GM12878 (cell line): ENCODE measurements around the gene KIFBP. TPM values are rescaled to one million over a fixed set of nuclear protein-coding genes. Genes with fewer than 3 reads are reported as not detected.

Experiments used
- ATAC-seq: fragments of 200-7000 bp; cut with Tn5 transposase; 3 replicates; pipeline ENCODE4 v1.9.1; 2020; ENCODE audit warnings: mild to moderate bottlenecking, moderate library complexity
- BruUV-seq: library from RNA; stranded (reverse); fragments of 400-500 nt; replicated peaks from 2 replicates; lab custom pipeline; 2021; lab: Mats Ljungman, UMichigan
- CTCF ChIA-PET: fragments of 300-600 bp; sonication (Branson Sonifier 250); formaldehyde crosslinking; extraction: SDS; loops from one replicate; lab custom pipeline; 2021; ENCODE audit warnings: inconsistent platforms; lab: Yijun Ruan, JAX
- POLR2A ChIA-PET: fragments of 350-600 bp; formaldehyde crosslinking; extraction: SDS; loops from one replicate; lab custom pipeline; 2021; ENCODE audit warnings: inconsistent platforms; lab: Charles Lee
- RAD21 ChIA-PET: fragments of 300-600 bp; sonication (Branson Sonifier 250); formaldehyde crosslinking; loops from one replicate; lab custom pipeline; 2023; ENCODE audit warnings: antibody characterized with exemption; ENCODE audit not compliant: unreplicated experiment; lab: Charles Lee
- SMC1A ChIA-PET: fragments of 300-600 bp; sonication (Branson Sonifier 250); formaldehyde crosslinking; loops from one replicate; lab custom pipeline; 2023; ENCODE audit not compliant: unreplicated experiment, uncharacterized antibody; lab: Charles Lee
- DNase-seq: peaks from one replicate; pipeline ENCODE4 v3.0.0-alpha.2; 2011; ENCODE audit warnings: low read depth, low spot score
- FAIRE-seq: peaks from 3 replicates; lab custom pipeline; 2011; peaks lifted over from hg19 to GRCh38; lab: Jason Lieb, UNC
- H2AFZ ChIP-seq: 2 replicates; pipeline ENCODE4 v1.6.0; 2011; ENCODE audit warnings: low read depth, low read length, control low read depth; ENCODE audit not compliant: control insufficient read depth
- H3K27ac ChIP-seq: 2 replicates; pipeline ENCODE4 v1.5.1; 2011; ENCODE audit warnings: control low read depth; ENCODE audit not compliant: control insufficient read depth, insufficient read depth
- H3K27me3 ChIP-seq, 2 experiments: replicated peaks in 1 of 2; 2 replicates each; pipeline versions ENCODE4 v1.6.0 to v1.6.1; 2011; ENCODE audit warnings: low read length in 1 of 2; ENCODE audit not compliant: control insufficient read depth in 2 of 2, insufficient read depth in 2 of 2
- H3K36me3 ChIP-seq, 2 experiments: 2 replicates each; pipeline ENCODE4 v1.5.1; 2011; ENCODE audit warnings: low read length in 1 of 2; ENCODE audit not compliant: control insufficient read depth in 2 of 2, insufficient read depth in 2 of 2
- H3K4me1 ChIP-seq: 2 replicates; pipeline ENCODE4 v1.6.1; 2011; ENCODE audit warnings: mild to moderate bottlenecking, low read length, moderate library complexity, mixed read lengths; ENCODE audit not compliant: control insufficient read depth, insufficient read depth
- H3K4me2 ChIP-seq: 2 replicates; pipeline ENCODE4 v1.6.0; 2011; ENCODE audit warnings: control low read depth; ENCODE audit not compliant: control insufficient read depth, insufficient read depth
- H3K4me3 ChIP-seq: fragments of 200-600 bp; sonication (generic); 2 replicates; pipeline ENCODE4 v1.5.1; 2016
- H3K79me2 ChIP-seq: 2 replicates; pipeline ENCODE4 v1.6.0; 2011; ENCODE audit warnings: low read length; ENCODE audit not compliant: control insufficient read depth, insufficient read depth
- H3K9ac ChIP-seq: 2 replicates; pipeline ENCODE4 v1.8.0; 2011; ENCODE audit warnings: low read length, control low read depth, mixed read lengths; ENCODE audit not compliant: control insufficient read depth, insufficient read depth
- H3K9me3 ChIP-seq: replicated peaks from 3 replicates; pipeline ENCODE4 v1.5.1; 2011; ENCODE audit warnings: mild to moderate bottlenecking, low read length; ENCODE audit not compliant: control insufficient read depth, insufficient read depth
- H4K20me1 ChIP-seq: 2 replicates; pipeline ENCODE4 v1.6.0; 2011; ENCODE audit not compliant: control insufficient read depth, insufficient read depth
- CHD1 ChIP-seq: IDR thresholded peaks from 2 replicates; pipeline ENCODE4 v1.6.1; 2012; ENCODE audit warnings: low read depth, low read length, improper control_type of control experiment
- E4F1 ChIP-seq: fragments of 450-650 bp; IDR thresholded peaks from 2 replicates; pipeline ENCODE4 v1.6.1; 2018; ENCODE audit warnings: borderline replicate concordance, mild to moderate bottlenecking; ENCODE audit not compliant: partially characterized antibody
- FOXK2 ChIP-seq: fragments of 450-650 bp; IDR thresholded peaks from 2 replicates; pipeline ENCODE4 v1.6.1; 2017; ENCODE audit warnings: mild to moderate bottlenecking, moderate library complexity
- GATAD2B ChIP-seq: fragments of 450-650 bp; conservative IDR thresholded peaks from 2 replicates; pipeline ENCODE4 v1.6.1; 2017; ENCODE audit warnings: low read depth, mild to moderate bottlenecking, moderate library complexity
- IRF4 ChIP-seq: IDR thresholded peaks from 2 replicates; pipeline ENCODE4 v1.6.1; 2011; ENCODE audit warnings: low read depth, low read length
- JUND ChIP-seq: IDR thresholded peaks from 2 replicates; pipeline ENCODE4 v1.6.1; 2012; ENCODE audit warnings: low read depth, mild to moderate bottlenecking, low read length, improper control_type of control experiment, moderate library complexity
- MEF2A ChIP-seq: IDR thresholded peaks from 2 replicates; pipeline ENCODE4 v1.6.1; 2011; ENCODE audit warnings: low read depth, mild to moderate bottlenecking, low read length, moderate library complexity; ENCODE audit not compliant: insufficient read depth
- NFYA ChIP-seq: IDR thresholded peaks from 2 replicates; pipeline ENCODE4 v1.6.1; 2011; ENCODE audit warnings: low read depth, mild to moderate bottlenecking, low read length, improper control_type of control experiment, borderline replicate concordance
- NFYB ChIP-seq: IDR thresholded peaks from 2 replicates; pipeline ENCODE4 v1.6.1; 2011; ENCODE audit warnings: low read depth, mild to moderate bottlenecking, low read length, improper control_type of control experiment, moderate library complexity; ENCODE audit not compliant: insufficient read depth
- PAX8 ChIP-seq: fragments of 450-650 bp; IDR thresholded peaks from 2 replicates; pipeline ENCODE4 v1.6.1; 2017; ENCODE audit warnings: mild to moderate bottlenecking, moderate library complexity
- PML ChIP-seq: IDR thresholded peaks from 2 replicates; pipeline ENCODE4 v1.6.1; 2012; ENCODE audit warnings: low read length, inconsistent platforms
- USF2 ChIP-seq: IDR thresholded peaks from 2 replicates; pipeline ENCODE4 v1.6.1; 2011; ENCODE audit warnings: low read depth, low read length, improper control_type of control experiment, borderline replicate concordance
- ZNF384 ChIP-seq: IDR thresholded peaks from 2 replicates; pipeline ENCODE4 v1.6.1; 2012; ENCODE audit warnings: low read depth, mild to moderate bottlenecking, low read length, improper control_type of control experiment, borderline replicate concordance
- ZNF622 ChIP-seq: fragments of 450-650 bp; IDR thresholded peaks from 2 replicates; pipeline ENCODE4 v1.6.1; 2017; ENCODE audit warnings: mild to moderate bottlenecking, inconsistent platforms
- ZSCAN29 ChIP-seq: fragments of 450-650 bp; IDR thresholded peaks from 2 replicates; pipeline ENCODE4 v1.6.1; 2017; ENCODE audit warnings: mild to moderate bottlenecking, moderate library complexity
- WGBS: methylation state at CpG from one replicate; pipeline ENCODE4 v1.1.6; 2016; ENCODE audit warnings: low lambda C conversion rate; ENCODE audit not compliant: insufficient replicate concordance, insufficient coverage; ENCODE audit errors: missing lambda C conversion rate; 5-methylcytosine and 5-hydroxymethylcytosine counted together
- in situ Hi-C: fragments of 300-500 bp; cut with MboI; formaldehyde crosslinking; loops from 9 replicates; pipeline ENCODE4 v1.14.3; 2018; ENCODE audit warnings: mixed read lengths
- intact Hi-C: fragments of 100-400 bp; cut with micrococcal nuclease; formaldehyde crosslinking; loops from one replicate; pipeline ENCODE4 v1.14.2; 2022; ENCODE audit not compliant: unreplicated experiment
- polyA plus RNA-seq, 11 experiments: library from polyadenylated mRNA; depleted of rRNA in 4 of 11; unstranded in 6 of 11; stranded (reverse) in 5 of 11; fragments of >200 nt; fragmentation: Nextera tagmentation in 4 of 11; fragmentation: Illumina TruSeq in 1 of 11; extraction: Ambion mirVana in 4 of 11; extraction: Trizol in 1 of 11; gene quantifications; 1 replicate in 1 of 11; 2 replicates in 10 of 11; pipeline versions ENCODE4 v1.2.1 to v1.2.3, GENCODE V29; 2011 to 2016; ENCODE audit warnings: inconsistent platforms in 2 of 11, missing spikeins in 2 of 11, low read depth in 1 of 11
- total RNA-seq, 4 experiments: library from RNA; depleted of rRNA in 3 of 4; stranded (reverse); fragments of >200 nt in 3 of 4; fragmentation: Illumina TruSeq in 1 of 4; extraction: Trizol in 1 of 4; gene quantifications; 2 replicates each; pipeline versions ENCODE4 v1.2.1 to v1.2.3, GENCODE V29; 2013 to 2021

The KIFBP gene
- total and polyA plus RNA-seq, 10 of the 15 experiments (the other 5 are each of a cell fraction or from before 2014, with no cell fraction given) = 8.6 to 29.5 (median 18.7) TPM

GRCh38 chr10:68957654-68958053, 30.9 kb upstream of the KIFBP start:
- ChIA-PET SMC1A (interaction anchor here (1.1 to 4.9 kb wide), 3 partner anchors 21 to 61 kb away, joined by 3 to 15 read pairs (median 4); no protein-coding TSS in a partner anchor), RAD21 (no interaction called here), CTCF (interaction anchor here (0.6 to 2.8 kb wide), 6 partner anchors 13 to 137 kb away, joined by 3 to 14 read pairs (median 8); no protein-coding TSS in a partner anchor), POLR2A (interaction anchor here (1.0 kb wide), 1 partner anchor 625 kb away, joined by 3 read pairs; no protein-coding TSS in a partner anchor)
- Histone ChIP-seq H4K20me1 (no peaks in the 10 kb centered on the region), H3K79me2 (peaks cover 75% of the 10 kb centered on the region), H2AFZ (no peak overlapping the region), H3K4me2 (peak overlapping the region; percentile 38), H3K27me3 (no peaks in the 10 kb centered on the region), H3K4me1 (no peaks in the 10 kb centered on the region), H3K4me3 (peak overlapping the region; percentile 93), H3K27ac (peak overlapping the region; percentile 94), H3K36me3 (peaks cover 0 to 3% of the 10 kb centered on the region in 2 experiments; a peak in 2 of 4 replicates), H3K9ac (peak overlapping the region; percentile 92), H3K9me3 (no peaks in the 10 kb centered on the region)
- in situ Hi-C loops = no loop called here
- ATAC-seq = no peak
- intact Hi-C loops = loop anchor here (2.0 kb wide), 1 partner anchor 135 kb away; no protein-coding TSS in a partner anchor
- DNase-seq = no peak
- TF ChIP-seq IRF4 = no peak
- no peak for TF ChIP-seq ZNF384
- no peak for TF ChIP-seq ZSCAN29
- no peak for TF ChIP-seq E4F1
- TF ChIP-seq PML = no peak
- no peak for TF ChIP-seq JUND
- no peak for TF ChIP-seq NFYB
- TF ChIP-seq ZNF622 = no peak
- TF ChIP-seq NFYA = no peak
- TF ChIP-seq PAX8 = no peak
- no peak for TF ChIP-seq USF2
- TF ChIP-seq FOXK2 = no peak
- no peak for TF ChIP-seq CHD1
- no peak for TF ChIP-seq MEF2A
- no peak for TF ChIP-seq GATAD2B
- WGBS = 2% methylated on average over 3 of the region's 3 CpGs
- no peak for FAIRE-seq
- no TSS peak for BruUV-seq
